D721Med (cell line): ENCODE data around the gene SIX1.

Experiments used
- DNase-seq: peaks from one replicate; pipeline ENCODE4 v3.0.0; 2011; ENCODE audit warnings: low spot score; ENCODE audit not compliant: insufficient read length
- FAIRE-seq: peaks from 2 replicates; lab custom pipeline; 2011; peaks lifted over from hg19 to GRCh38; lab: Jason Lieb, UNC
- TF ChIP-seq, protein P1 (sequence below): IDR thresholded peaks from 2 replicates; pipeline ENCODE4 v1.5.1; 2012; ENCODE audit warnings: mild to moderate bottlenecking, control low read depth; ENCODE audit not compliant: insufficient read depth; ENCODE audit errors: missing control alignments

Gene SIX1

DNA sequence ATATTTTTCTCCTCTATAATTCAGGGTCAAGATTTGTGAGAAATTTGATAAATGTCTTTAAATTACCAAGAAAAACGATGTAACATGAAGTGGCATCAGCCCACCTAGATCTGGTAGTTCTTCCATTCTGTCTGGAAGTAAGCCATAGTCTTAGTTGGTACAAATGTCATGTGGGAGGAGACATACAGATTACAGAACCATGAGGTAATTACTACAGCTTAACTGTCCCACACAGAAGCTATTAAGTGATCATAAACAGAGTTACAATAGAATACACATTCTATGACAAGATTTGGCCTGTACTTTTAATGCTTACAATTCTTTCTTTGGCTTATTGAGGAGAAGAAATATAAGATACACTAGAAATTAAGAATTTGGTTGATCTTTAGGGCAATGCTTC is 13.7 kb upstream of the SIX1 start:
- FAIRE-seq, result peak; percentile 61
- DNase-seq, result no peak
- TF ChIP-seq, protein P1, sequence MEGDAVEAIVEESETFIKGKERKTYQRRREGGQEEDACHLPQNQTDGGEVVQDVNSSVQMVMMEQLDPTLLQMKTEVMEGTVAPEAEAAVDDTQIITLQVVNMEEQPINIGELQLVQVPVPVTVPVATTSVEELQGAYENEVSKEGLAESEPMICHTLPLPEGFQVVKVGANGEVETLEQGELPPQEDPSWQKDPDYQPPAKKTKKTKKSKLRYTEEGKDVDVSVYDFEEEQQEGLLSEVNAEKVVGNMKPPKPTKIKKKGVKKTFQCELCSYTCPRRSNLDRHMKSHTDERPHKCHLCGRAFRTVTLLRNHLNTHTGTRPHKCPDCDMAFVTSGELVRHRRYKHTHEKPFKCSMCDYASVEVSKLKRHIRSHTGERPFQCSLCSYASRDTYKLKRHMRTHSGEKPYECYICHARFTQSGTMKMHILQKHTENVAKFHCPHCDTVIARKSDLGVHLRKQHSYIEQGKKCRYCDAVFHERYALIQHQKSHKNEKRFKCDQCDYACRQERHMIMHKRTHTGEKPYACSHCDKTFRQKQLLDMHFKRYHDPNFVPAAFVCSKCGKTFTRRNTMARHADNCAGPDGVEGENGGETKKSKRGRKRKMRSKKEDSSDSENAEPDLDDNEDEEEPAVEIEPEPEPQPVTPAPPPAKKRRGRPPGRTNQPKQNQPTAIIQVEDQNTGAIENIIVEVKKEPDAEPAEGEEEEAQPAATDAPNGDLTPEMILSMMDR, result no peak

GRCh38 chr14:60661721-60662120 is 12.4 kb upstream of the SIX1 start:
- TF ChIP-seq, protein P1, result no peak
- no peak for FAIRE-seq
- DNase-seq, result no peak

- no peak for DNase-seq
- no peak for FAIRE-seq
- TF ChIP-seq, protein P1, result no peak
These were observed 9.8 kb upstream of the SIX1 start for GRCh38 chr14:60658909-60659585.

- FAIRE-seq (no peak), DNase-seq (no peak)
- TF ChIP-seq, protein P1, result no peak
These were observed 9.0 kb upstream of the SIX1 start for GRCh38 chr14:60658211-60658690.

DNA sequence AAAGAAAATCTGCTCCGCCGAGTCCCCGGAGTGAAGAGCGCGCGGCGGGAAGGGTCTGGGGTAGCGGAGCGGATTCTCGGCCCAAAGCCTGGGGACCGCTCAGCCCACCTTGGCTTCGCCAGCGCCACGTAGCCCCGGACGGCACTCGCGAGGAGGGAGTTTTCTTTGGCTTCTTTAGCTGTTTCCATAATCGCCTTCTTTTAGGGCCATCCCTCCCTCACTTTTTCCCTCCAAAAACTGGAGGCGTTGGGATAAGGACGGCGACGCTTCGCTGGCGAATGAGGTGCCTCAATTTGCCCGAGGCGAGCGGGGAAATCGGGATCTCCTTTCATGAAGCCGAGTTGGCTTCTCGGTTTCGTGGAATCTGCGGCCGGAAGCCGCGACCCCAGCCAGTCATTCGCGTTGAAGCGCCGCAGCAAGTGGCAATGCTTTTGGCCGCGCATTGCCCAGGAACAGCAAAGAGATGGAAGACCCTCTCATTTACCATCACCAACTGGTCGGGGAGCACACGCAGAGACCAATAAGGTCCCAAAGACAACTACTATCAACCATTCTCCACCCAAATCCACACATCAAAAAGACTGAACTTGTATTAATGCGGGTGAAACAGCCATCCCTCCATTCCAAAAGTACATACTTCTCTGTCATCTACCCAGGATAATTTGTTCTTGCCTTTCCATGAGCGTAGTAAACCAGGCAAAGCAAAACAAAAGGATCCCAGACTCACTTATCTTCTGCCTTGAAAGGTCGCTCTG is 8.4 kb upstream of the SIX1 start:
- no peak for DNase-seq
- no peak for FAIRE-seq
- TF ChIP-seq, protein P1, result no peak

DNA sequence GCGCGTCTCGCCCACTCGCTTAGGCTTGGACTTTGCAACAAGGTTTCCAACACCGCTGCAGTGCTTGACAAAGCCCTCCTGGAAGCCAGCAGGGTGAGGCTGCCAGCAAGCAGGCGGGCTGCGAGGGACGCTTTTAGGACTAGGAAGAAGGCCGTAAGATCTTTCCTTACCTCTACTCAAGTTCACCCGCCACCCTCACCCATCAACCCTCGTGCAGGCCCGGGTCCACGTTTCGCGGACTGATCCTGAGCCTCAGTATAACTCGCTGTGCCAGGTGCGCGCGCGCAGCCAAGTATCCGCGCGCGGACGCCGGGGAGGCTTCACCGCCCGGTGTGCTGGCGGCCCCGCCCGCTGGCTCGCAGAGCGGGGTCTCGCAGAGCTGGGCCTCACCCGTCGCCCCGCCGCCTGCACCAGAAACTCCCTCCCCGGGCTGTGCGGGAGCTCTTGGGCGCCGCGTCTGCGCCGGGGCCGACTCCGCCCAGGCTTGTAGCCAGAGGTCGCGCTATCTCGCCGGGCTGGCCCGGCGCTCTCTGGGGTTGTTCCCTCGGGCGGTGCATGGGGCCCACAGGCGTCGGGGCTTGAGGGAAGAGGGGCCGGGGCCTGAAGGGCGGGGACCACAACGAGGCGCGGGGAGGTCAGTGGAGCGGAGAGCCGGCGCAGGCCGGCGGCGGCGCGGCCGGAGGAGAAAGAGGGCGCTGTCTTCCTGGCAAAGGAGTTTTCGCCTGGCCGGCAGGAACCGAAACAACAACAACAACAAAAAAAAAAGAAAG is 7.6 kb upstream of the SIX1 start:
- DNase-seq (no peak), FAIRE-seq (no peak)
- TF ChIP-seq, protein P1, result peak; percentile 37
